Psoas muscle (tissue), 8 donors: ENCODE results near the gene CD84. TPM values are rescaled to one million over a fixed set of nuclear protein-coding genes. Genes with fewer than 3 reads are reported as not detected.
"Not testable (repeated sequence)": the region's sequence is repeated elsewhere in the genome, so short reads cannot be mapped to it uniquely, and the experiment has no call there.

ENCODE experiments used
- ATAC-seq, 4 donors: fragments of 200-7000 bp; cut with Tn5 transposase; one replicate each; pipeline ENCODE4 v1.9.1; 2020; ENCODE audit warnings: moderate library complexity in 3 of 4, mild to moderate bottlenecking in 2 of 4
- DNase-seq, 2 donors: peaks; one replicate each; pipeline ENCODE4 v3.0.0-alpha.2; 2020
- H3K27ac ChIP-seq: fragments of 200-600 bp; one replicate; pipeline ENCODE4 v1.8.0; 2022
- H3K27me3 ChIP-seq, 3 donors: fragments of 200-600 bp in 1 of 3; one replicate each; pipeline versions ENCODE4 v1.6.1 to v1.8.0; 2013 to 2022; ENCODE audit warnings: low read length in 2 of 3, mild to moderate bottlenecking in 2 of 3, moderate library complexity in 1 of 3; ENCODE audit not compliant: insufficient read depth in 3 of 3
- H3K36me3 ChIP-seq, 2 donors: fragments of 200-600 bp in 1 of 2; one replicate each; pipeline versions ENCODE4 v1.6.1 to v1.8.0; 2013 to 2022; ENCODE audit warnings: low read depth in 1 of 2, mild to moderate bottlenecking in 1 of 2, moderate library complexity in 1 of 2; ENCODE audit not compliant: insufficient read depth in 1 of 2
- H3K4me1 ChIP-seq: fragments of 200-600 bp; one replicate; pipeline ENCODE4 v1.8.0; 2022
- H3K4me3 ChIP-seq: fragments of 200-600 bp; one replicate; pipeline ENCODE4 v1.8.0; 2022; ENCODE audit warnings: mild to moderate bottlenecking
- H3K9me3 ChIP-seq: fragments of 200-600 bp; one replicate; pipeline ENCODE4 v1.8.0; 2022
- CTCF ChIP-seq: fragments of 200-600 bp; IDR thresholded peaks from one replicate; pipeline ENCODE4 v1.8.0; 2022; ENCODE audit warnings: antibody characterized with exemption
- WGBS, 3 donors: extraction: QIAGEN DNeasy Blood & Tissue Kit; methylation state at CpG; one replicate each; pipeline versions ENCODE4 v1.1.6 to v1.1.7; 2013; 5-methylcytosine and 5-hydroxymethylcytosine counted together
- intact Hi-C, 2 donors: fragments of 100-400 bp; cut with DNase I; formaldehyde crosslinking; loops; one replicate each; pipeline versions ENCODE4 v1.11.0 to v1.14.2; 2022
- long read RNA-seq, 2 donors: library from polyadenylated mRNA; unstranded; transcript quantifications; one replicate each; pipeline ENCODE4 v2.0.0, GENCODE V29; 2021
- polyA plus RNA-seq, 3 donors: library from polyadenylated mRNA; stranded (reverse); fragments of 200-250 nt; gene quantifications; one replicate each; pipeline ENCODE4 v1.2.3, GENCODE V29; 2013
- total RNA-seq, 4 donors: library from RNA; stranded (reverse); fragmentation: NEBNext Ultra II Directional in 2 of 4; extraction: Animal tissue kit (Norgen Biotek cat#: 25700) in 2 of 4; gene quantifications; one replicate each; pipeline versions ENCODE4 v1.2.1 to v1.2.4, GENCODE V29; 2021 to 2023
- donor health status: healthy with polysubstance abuse.
- donor health status: DM: no; HTN: no; CAD: no; lungs with moderate emphysema.
- donor health status: Bipolar disorder and iron deficiency.
- donor health status: healthy.
- donor health status: DM: yes; HTN: yes; CAD: no.
- donor health status: DM: no; HTN: no; CAD: no.
- donor health status: DM: no; HTN: no; CAD: no.
- donor health status: DM: yes; HTN: yes; CAD: no.

CD84 gene
- 1 to 10 TPM in 2 of 4 donors, under 1 TPM in 2; 0.75 to 2.6 (median 1.3) TPM for total RNA-seq
- under 1 TPM; 0.04 to 0.13 (median 0.10) TPM for polyA plus RNA-seq
- long read RNA-seq, donor 1, result 0 reads
- long read RNA-seq, donor 2, result 0 reads

DNA sequence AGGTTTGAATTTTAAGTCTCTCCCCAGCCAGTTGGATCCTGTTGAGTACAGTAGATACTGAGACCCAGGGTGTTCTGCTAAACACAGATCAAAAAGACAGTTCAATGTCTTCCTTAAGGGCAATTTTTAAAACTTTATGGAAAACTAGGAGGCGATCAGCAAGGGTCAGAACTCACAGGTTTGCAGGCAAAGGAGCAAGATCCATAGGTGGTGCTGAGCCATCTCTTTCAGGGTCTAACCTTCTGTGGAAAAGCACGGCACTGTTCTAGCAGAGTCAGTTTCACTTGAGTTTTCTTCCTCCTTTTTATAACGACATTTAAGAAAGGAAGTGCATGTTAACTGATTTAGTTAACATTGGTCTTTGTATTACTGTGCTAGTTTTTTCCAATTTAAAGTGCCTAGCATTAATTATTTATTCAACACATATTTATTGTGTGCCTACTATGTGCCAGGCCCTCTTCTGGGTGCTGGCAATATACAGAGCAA, at the start of gene CD84:
Gene CD84, minus strand, starts transcription at position 281 of the 486 bp plus-strand sequence. Its CDS starts 59 bp downstream, at position 222.
- no peaks in the 10 kb centered on the region for H3K27me3 ChIP-seq
- TF ChIP-seq CTCF, result no peak
- peak within 1 kb of the TSS; percentile 35 for H3K4me3 ChIP-seq
- peaks cover 5% of the 10 kb centered on the region for H3K9me3 ChIP-seq
- no peaks in the 10 kb centered on the region for H3K36me3 ChIP-seq
- 54 to 66% (median 62%) methylated on average over 3 of the region's 3 CpGs for WGBS, 3 donors
- intact Hi-C loops, result no loop called here
- H3K4me1 ChIP-seq, result no peaks in the 10 kb centered on the region
- no peak within 1 kb of the TSS for H3K27ac ChIP-seq
- DNase-seq (no peak), ATAC-seq (no peak)

- no peak for TF ChIP-seq CTCF
- H3K36me3 ChIP-seq, result no peaks in the 10 kb centered on the region
- H3K9me3 ChIP-seq, result no peaks in the 10 kb centered on the region
- no peaks in the 10 kb centered on the region for H3K4me1 ChIP-seq
- intact Hi-C loops, result no loop called here
- H3K27me3 ChIP-seq, result no peaks in the 10 kb centered on the region
- no peak overlapping the region for H3K27ac ChIP-seq
- ATAC-seq, result no peak
- 53 to 72% (median 60%) methylated on average over 8 of the region's 8 CpGs for WGBS, 3 donors
- DNase-seq, result no peak
- H3K4me3 ChIP-seq, result no peak overlapping the region
Measured at GRCh38 chr1:160628799-160629263, 49.5 kb upstream of the CD84 start.

DNA sequence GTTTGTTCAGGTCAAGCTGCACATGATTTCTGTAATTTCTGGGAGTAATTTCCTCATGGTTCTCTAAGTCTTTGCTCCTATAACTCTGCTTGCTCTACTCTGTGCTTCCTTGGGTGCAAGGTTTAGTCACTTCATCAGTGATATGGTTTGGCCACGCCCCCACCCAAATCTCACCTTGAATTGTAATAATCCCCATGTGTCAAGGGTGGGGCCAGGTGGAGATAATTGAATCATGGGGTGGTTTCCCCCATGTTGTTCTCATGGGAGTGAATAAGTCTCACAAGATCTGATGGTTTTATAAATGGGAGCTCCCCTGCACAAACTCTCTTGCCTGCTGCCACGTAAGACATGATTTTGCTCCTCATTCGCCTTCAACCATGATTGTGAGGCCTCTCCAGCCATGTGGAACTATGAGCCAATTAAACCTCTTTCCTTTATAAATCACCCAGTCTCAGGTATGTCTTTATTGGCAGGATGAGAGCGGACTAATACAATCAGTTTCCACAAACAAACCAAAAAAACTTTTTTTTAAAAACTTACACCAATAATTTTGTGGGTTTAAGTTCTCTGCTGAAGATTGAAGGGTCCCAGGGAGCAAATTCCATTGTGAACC, 48.5 kb upstream of the CD84 start:
- intact Hi-C loops, ATAC-seq, H3K27me3 ChIP-seq, H3K36me3 ChIP-seq, DNase-seq, H3K4me3 ChIP-seq, H3K4me1 ChIP-seq, H3K27ac ChIP-seq, H3K9me3 ChIP-seq: not testable (repeated sequence)
- WGBS, 3 donors, result 78 to 85% (median 81%) methylated on average over 4 of the region's 4 CpGs

GRCh38 chr1:160626509-160627342, 47.4 kb upstream of the CD84 start:
- Histone ChIP-seq H3K36me3 (no peaks in the 10 kb centered on the region), H3K27ac (no peak overlapping the region), H3K4me1 (no peaks in the 10 kb centered on the region), H3K9me3 (no peaks in the 10 kb centered on the region), H3K27me3 (no peaks in the 10 kb centered on the region), H3K4me3 (no peak overlapping the region)
- intact Hi-C loops, result no loop called here
- ATAC-seq, result no peak
- WGBS, 3 donors, result 93 to 100% (median 100%) methylated on average over 1 of the region's 1 CpG
- no peak for TF ChIP-seq CTCF
- DNase-seq, result no peak
